Measurements from ENCODE around the gene SSU72.

SSU72 gene

GRCh38 chr1:1556505-1556904, 18.2 kb downstream of the SSU72 start:
- no peak overlapping the region for H3K27ac ChIP-seq
- TF ChIP-seq CTCF (conservative IDR thresholded peaks at IDR 0.05; ENCODE audit: low read depth, low read length) = no peak
- no peak overlapping the region for H3K4me3 ChIP-seq (IDR thresholded peaks at IDR 0.05; ENCODE audit: insufficient read depth, low read depth, low read length)
- no peak overlapping the region for H2AFZ ChIP-seq (ENCODE audit: low read depth)
- H3K27me3 ChIP-seq (ENCODE audit: insufficient read depth, low read depth) = no peaks in the 10 kb centered on the region
- no peak overlapping the region for H3K9ac ChIP-seq
- no peaks in the 10 kb centered on the region for H3K4me1 ChIP-seq (ENCODE audit: low read depth, poor library complexity, severe bottlenecking)
- H3K79me2 ChIP-seq (ENCODE audit: insufficient read depth, low read depth) = peaks cover 2% of the 10 kb centered on the region; the same call in 1 of the 2 replicates
- 0 out of 2 replicates have a peak, but pooled peaks cover 8% of the 10 kb centered on the region for H4K20me1 ChIP-seq (ENCODE audit: insufficient read depth)
- no peak overlapping the region for H3K4me2 ChIP-seq
- H3K36me3 ChIP-seq (ENCODE audit: insufficient read depth) = no peaks in the 10 kb centered on the region; the same call in 1 of the 2 replicates

DNA sequence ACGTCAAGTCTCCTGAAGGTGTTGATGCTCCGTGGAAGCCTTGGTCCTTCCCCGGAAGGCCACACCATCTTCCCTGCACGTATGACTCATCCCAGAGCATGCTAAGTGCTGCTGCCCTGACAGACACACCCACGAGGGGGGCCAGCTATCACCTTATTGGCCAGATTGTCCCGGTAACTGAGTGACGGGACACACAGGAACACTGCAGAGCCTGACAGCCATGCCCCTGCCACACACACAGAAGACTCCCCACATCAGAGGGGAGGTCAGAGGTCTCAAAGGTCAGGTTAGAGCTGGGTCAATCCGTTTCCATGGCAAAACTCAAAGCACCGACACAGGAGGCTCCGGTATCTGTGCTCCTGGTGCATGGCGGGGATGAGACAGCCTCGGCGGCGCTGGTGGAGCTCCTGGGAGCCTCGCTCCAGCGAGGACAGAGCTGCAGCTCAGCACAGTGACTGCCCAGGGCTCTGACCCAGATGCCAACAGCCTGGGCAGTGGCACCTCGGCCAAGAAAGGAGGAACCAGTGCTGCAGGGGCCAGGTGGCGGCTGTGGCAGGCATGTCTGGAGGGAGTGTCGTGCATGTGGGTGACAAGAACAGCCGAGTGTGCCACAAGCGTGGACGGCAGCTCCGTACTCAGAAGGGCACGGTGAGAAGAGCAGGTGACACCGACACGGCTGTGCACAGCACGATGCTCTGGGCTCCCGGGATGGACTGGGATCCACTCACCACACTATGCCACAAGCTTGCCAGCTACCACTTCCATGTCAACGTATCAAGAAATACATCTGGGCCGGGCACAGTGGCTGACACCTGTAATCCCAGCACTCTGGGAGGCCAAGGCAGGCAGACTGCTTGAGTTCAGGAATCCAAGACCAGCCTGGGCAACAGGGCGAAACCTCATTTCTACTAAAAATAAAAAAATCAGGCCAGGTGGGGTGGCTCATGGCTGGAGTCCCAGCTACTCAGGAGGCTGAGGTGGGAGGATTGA, 19.4 kb downstream of the SSU72 start:
- H3K4me2 ChIP-seq = no peak overlapping the region
- no peaks in the 10 kb centered on the region for H3K27me3 ChIP-seq (ENCODE audit: insufficient read depth, low read depth)
- TF ChIP-seq CTCF (conservative IDR thresholded peaks at IDR 0.05; ENCODE audit: low read depth, low read length) = no peak
- H3K4me3 ChIP-seq (IDR thresholded peaks at IDR 0.05; ENCODE audit: insufficient read depth, low read depth, low read length) = no peak overlapping the region
- no peak overlapping the region for H3K9ac ChIP-seq
- H3K27ac ChIP-seq = no peak overlapping the region
- peaks cover 12% of the 10 kb centered on the region; the same call in 1 of the 2 replicates for H3K79me2 ChIP-seq (ENCODE audit: insufficient read depth, low read depth)
- H3K4me1 ChIP-seq (ENCODE audit: low read depth, poor library complexity, severe bottlenecking) = no peaks in the 10 kb centered on the region
- no peak overlapping the region for H2AFZ ChIP-seq (ENCODE audit: low read depth)
- H3K36me3 ChIP-seq (ENCODE audit: insufficient read depth) = no peaks in the 10 kb centered on the region
- H4K20me1 ChIP-seq (ENCODE audit: insufficient read depth) = 0 out of 2 replicates have a peak, but pooled peaks cover 8% of the 10 kb centered on the region

GRCh38 chr1:1554550-1554925, 20.1 kb downstream of the SSU72 start:
- H3K9ac ChIP-seq = no peak overlapping the region
- no peaks in the 10 kb centered on the region for H3K36me3 ChIP-seq (ENCODE audit: insufficient read depth)
- no peaks in the 10 kb centered on the region for H3K4me1 ChIP-seq (ENCODE audit: low read depth, poor library complexity, severe bottlenecking)
- 0 out of 2 replicates have a peak, but pooled peaks cover 8% of the 10 kb centered on the region for H4K20me1 ChIP-seq (ENCODE audit: insufficient read depth)
- no peaks in the 10 kb centered on the region for H3K27me3 ChIP-seq (ENCODE audit: insufficient read depth, low read depth)
- TF ChIP-seq CTCF (conservative IDR thresholded peaks at IDR 0.05; ENCODE audit: low read depth, low read length) = no peak
- no peak overlapping the region for H3K27ac ChIP-seq
- no peak overlapping the region for H3K4me3 ChIP-seq (IDR thresholded peaks at IDR 0.05; ENCODE audit: insufficient read depth, low read depth, low read length)
- no peak overlapping the region for H3K4me2 ChIP-seq
- H3K79me2 ChIP-seq (ENCODE audit: insufficient read depth, low read depth) = peaks cover 12% of the 10 kb centered on the region; the same call in 1 of the 2 replicates
- no peak overlapping the region for H2AFZ ChIP-seq (ENCODE audit: low read depth)

DNA sequence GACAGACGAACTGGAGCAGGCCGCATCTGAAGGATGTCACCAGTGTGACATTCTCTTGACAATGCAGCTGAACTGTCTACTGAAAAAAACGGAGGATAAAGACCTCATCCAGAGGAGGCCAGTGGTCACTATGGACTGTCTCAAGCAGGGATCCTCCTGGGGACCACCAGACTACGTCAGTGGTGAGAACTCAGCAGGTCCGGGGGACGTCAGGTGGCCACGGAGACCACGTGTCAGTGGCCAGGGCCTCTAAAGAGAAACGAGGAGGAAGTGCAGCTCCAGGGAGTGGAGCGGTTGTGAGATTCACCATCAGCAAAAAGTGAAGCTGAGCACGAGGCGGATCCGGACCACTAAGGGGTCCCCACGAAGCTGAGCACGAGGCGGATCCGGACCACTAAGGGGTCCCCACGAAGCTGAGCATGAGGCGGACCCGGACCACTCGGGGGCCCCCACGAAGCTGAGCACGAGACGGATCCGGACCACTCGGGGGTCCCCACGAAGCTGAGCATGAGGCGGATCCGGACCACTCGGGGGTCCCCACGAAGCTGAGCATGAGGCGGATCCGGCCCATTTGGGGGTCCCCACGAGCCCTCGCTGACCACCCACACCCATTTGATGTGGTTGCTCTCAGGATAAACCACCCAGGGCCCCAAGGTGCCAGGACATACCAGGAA, 20.7 kb downstream of the SSU72 start:
- no peak overlapping the region for H3K4me2 ChIP-seq
- H3K4me3 ChIP-seq (IDR thresholded peaks at IDR 0.05; ENCODE audit: insufficient read depth, low read depth, low read length) = no peak overlapping the region
- H3K79me2 ChIP-seq (ENCODE audit: insufficient read depth, low read depth) = peaks cover 12% of the 10 kb centered on the region; the same call in 1 of the 2 replicates

More for the DNA sequence above, 20.7 kb downstream of the SSU72 start:
- Histone ChIP-seq H4K20me1 (ENCODE audit: insufficient read depth) (0 out of 2 replicates have a peak, but pooled peaks cover 8% of the 10 kb centered on the region), H3K27me3 (ENCODE audit: insufficient read depth, low read depth) (no peaks in the 10 kb centered on the region), H3K9ac (no peak overlapping the region), H3K36me3 (ENCODE audit: insufficient read depth) (no peaks in the 10 kb centered on the region), H2AFZ (ENCODE audit: low read depth) (no peak overlapping the region), H3K4me1 (ENCODE audit: low read depth, poor library complexity, severe bottlenecking) (no peaks in the 10 kb centered on the region), H3K27ac (no peak overlapping the region)
- TF ChIP-seq CTCF (conservative IDR thresholded peaks at IDR 0.05; ENCODE audit: low read depth, low read length) = no peak
